CD4-positive, alpha-beta T cell treated with Interleukin-21 for 1 hour (primary cell): Measurements from ENCODE around the gene DHRS2.
"Not testable (repeated sequence)": the region's sequence is repeated elsewhere in the genome, so short reads cannot be mapped to it uniquely, and the experiment has no call there.

Experiments
- DNase-seq: peaks from one replicate; pipeline ENCODE4 v3.0.0-alpha.2; 2020

Gene DHRS2

GRCh38 chr14:23650506-23650905 is 14.3 kb downstream of the DHRS2 start:
- no peak for DNase-seq

- no peak for DNase-seq
Observed at GRCh38 chr14:23653051-23653450, 16.9 kb downstream of the DHRS2 start.

- DNase-seq = no peak
Observed at GRCh38 chr14:23654231-23654630, 18.1 kb downstream of the DHRS2 start.

- DNase-seq = no peak
Observed at GRCh38 chr14:23657959-23658470, 21.9 kb downstream of the DHRS2 start.

- DNase-seq = peak; percentile 63
Observed at GRCh38 chr14:23660290-23661226, 24.4 kb downstream of the DHRS2 start.

- DNase-seq = no peak
Observed at GRCh38 chr14:23661542-23661941, 25.4 kb downstream of the DHRS2 start.

GRCh38 chr14:23663127-23663526 is 27.0 kb downstream of the DHRS2 start:
- peak; percentile 17 for DNase-seq

- no peak for DNase-seq
Observed at GRCh38 chr14:23663711-23664110, 27.5 kb downstream of the DHRS2 start.

- no peak for DNase-seq
Observed at GRCh38 chr14:23664207-23664885, 28.2 kb downstream of the DHRS2 start.

GRCh38 chr14:23665302-23666016 is 29.3 kb downstream of the DHRS2 start:
- DNase-seq = no peak

GRCh38 chr14:23667134-23667533 is 31.0 kb downstream of the DHRS2 start:
- DNase-seq = no peak

GRCh38 chr14:23669441-23669840 is 33.3 kb downstream of the DHRS2 start:
- DNase-seq = no peak

- DNase-seq = no peak
Observed at GRCh38 chr14:23670481-23670880, 34.3 kb downstream of the DHRS2 start.

GRCh38 chr14:23672200-23672599 is 36.0 kb downstream of the DHRS2 start:
- no peak for DNase-seq

GRCh38 chr14:23675337-23675736 is 39.2 kb downstream of the DHRS2 start:
- DNase-seq = no peak

- DNase-seq = no peak
Observed at GRCh38 chr14:23675906-23676305, 39.7 kb downstream of the DHRS2 start.

- DNase-seq = no peak
Observed at GRCh38 chr14:23681337-23681736, 45.2 kb downstream of the DHRS2 start.

GRCh38 chr14:23689709-23690514 is 53.7 kb downstream of the DHRS2 start:
- not testable (repeated sequence) for DNase-seq

GRCh38 chr14:23692416-23692815 is 56.3 kb downstream of the DHRS2 start:
- DNase-seq = no peak

- no peak for DNase-seq
Observed at GRCh38 chr14:23693252-23693775, 57.1 kb downstream of the DHRS2 start.

- DNase-seq = no peak
Observed at GRCh38 chr14:23694085-23694948, 58.2 kb downstream of the DHRS2 start.
